Activated CD4-positive, alpha-beta T cell treated with anti-CD3 and anti-CD28 coated beads for 4 hours (primary cell): ENCODE data around the gene NPY.

ENCODE experiments used
- DNase-seq, 2 donors: peaks; one replicate each; pipeline ENCODE4 v3.0.0-alpha.2; 2020

NPY gene

GRCh38 chr7:24318326-24318725, 34.3 kb downstream of the NPY start:
- DNase-seq: no peak

GRCh38 chr7:24319209-24319608, 35.2 kb downstream of the NPY start:
- no peak for DNase-seq

- no peak for DNase-seq
Observed at GRCh38 chr7:24323961-24324480, 40.0 kb downstream of the NPY start.

GRCh38 chr7:24325708-24326107, 41.7 kb downstream of the NPY start:
- no peak for DNase-seq

GRCh38 chr7:24328050-24328449, 44.1 kb downstream of the NPY start:
- DNase-seq: no peak

- no peak for DNase-seq
Observed at GRCh38 chr7:24328894-24329293, 44.9 kb downstream of the NPY start.

- DNase-seq: no peak
Observed at GRCh38 chr7:24334012-24334411, 50.0 kb downstream of the NPY start.

- no peak for DNase-seq
Observed at GRCh38 chr7:24334627-24335026, 50.6 kb downstream of the NPY start.

- DNase-seq: no peak
Observed at GRCh38 chr7:24336461-24336860, 52.5 kb downstream of the NPY start.

GRCh38 chr7:24337180-24337579, 53.2 kb downstream of the NPY start:
- DNase-seq: no peak

- no peak for DNase-seq
Observed at GRCh38 chr7:24339575-24339974, 55.6 kb downstream of the NPY start.

- DNase-seq: no peak
Observed at GRCh38 chr7:24340727-24341126, 56.7 kb downstream of the NPY start.
